NCI-H1105 treated with DMSO at 0.1 percent for 48 hours (cell line): ENCODE data around the gene CHPT1.
"Not testable (repeated sequence)": the region's sequence is repeated elsewhere in the genome, so short reads cannot be mapped to it uniquely, and the experiment has no call there.

Experiments used
- DNase-seq: peaks from one replicate; lab custom pipeline; 2025; lab: John Stamatoyannopoulos, UW

The CHPT1 gene

GRCh38 chr12:101722392-101722791 lies 25.0 kb downstream of the CHPT1 start:
- DNase-seq, result no peak

GRCh38 chr12:101727098-101727497 lies 29.7 kb downstream of the CHPT1 start:
- no peak for DNase-seq

GRCh38 chr12:101729842-101730241 lies 32.4 kb downstream of the CHPT1 start:
- DNase-seq, result no peak

GRCh38 chr12:101732318-101732717 lies 34.9 kb downstream of the CHPT1 start:
- DNase-seq, result no peak

- DNase-seq, result no peak
Measured at GRCh38 chr12:101733166-101733565, 35.7 kb downstream of the CHPT1 start.

GRCh38 chr12:101734482-101734881 lies 37.0 kb downstream of the CHPT1 start:
- DNase-seq, result not testable (repeated sequence)

GRCh38 chr12:101737476-101737875 lies 40.0 kb downstream of the CHPT1 start:
- no peak for DNase-seq

GRCh38 chr12:101738920-101739665 lies 41.7 kb downstream of the CHPT1 start, which contains the start of gene SYCP3:
Gene SYCP3, minus strand, starts transcription at chr12:101739462. Its CDS starts 1,527 bp downstream, at chr12:101737935.
- no peak for DNase-seq

- no peak for DNase-seq
Measured at GRCh38 chr12:101740566-101740965, 43.1 kb downstream of the CHPT1 start.

GRCh38 chr12:101740980-101741379 lies 43.5 kb downstream of the CHPT1 start:
- no peak for DNase-seq

- no peak for DNase-seq
Measured at GRCh38 chr12:101743242-101743641, 45.8 kb downstream of the CHPT1 start.

GRCh38 chr12:101743724-101744472 lies 46.5 kb downstream of the CHPT1 start:
- DNase-seq, result no peak

- no peak for DNase-seq
Measured at GRCh38 chr12:101745481-101745880, 48.0 kb downstream of the CHPT1 start.

- DNase-seq, result peak; percentile 27
Measured at GRCh38 chr12:101746196-101746595, 48.8 kb downstream of the CHPT1 start.

GRCh38 chr12:101746661-101747060 lies 49.2 kb downstream of the CHPT1 start:
- no peak for DNase-seq

GRCh38 chr12:101747697-101748096 lies 50.3 kb downstream of the CHPT1 start:
- DNase-seq, result no peak

GRCh38 chr12:101748907-101749306 lies 51.5 kb downstream of the CHPT1 start:
- DNase-seq, result no peak

GRCh38 chr12:101749657-101750056 lies 52.2 kb downstream of the CHPT1 start:
- DNase-seq, result no peak

GRCh38 chr12:101750152-101750551 lies 52.7 kb downstream of the CHPT1 start:
- DNase-seq, result no peak

GRCh38 chr12:101759396-101760047 lies 62.1 kb downstream of the CHPT1 start:
- peak; percentile 56 for DNase-seq

- DNase-seq, result no peak
Measured at GRCh38 chr12:101761350-101761749, 63.9 kb downstream of the CHPT1 start.

- DNase-seq, result no peak
Measured at GRCh38 chr12:101761781-101762180, 64.3 kb downstream of the CHPT1 start.
